Liver (tissue), 9 donors: ENCODE data around the gene SERINC3. TPM values are rescaled to one million over a fixed set of nuclear protein-coding genes. Genes with fewer than 3 reads are reported as not detected.

Experiments
- DNase-seq: peaks from one replicate; pipeline ENCODE4 v3.0.0-alpha.2; 2017; ENCODE audit warnings: low spot score
- H3K27ac ChIP-seq, 2 donors: one replicate each; pipeline ENCODE4 v1.7.0; 2013; ENCODE audit warnings: inconsistent platforms in 2 of 2, low read length in 2 of 2, control low read depth in 1 of 2, low read depth in 1 of 2, mild to moderate bottlenecking in 1 of 2
- H3K27me3 ChIP-seq, 4 donors: one replicate each; pipeline versions ENCODE4 v1.6.1 to v1.7.0; 2013; ENCODE audit warnings: low read length in 3 of 4, inconsistent platforms in 1 of 4, mild to moderate bottlenecking in 1 of 4, moderate library complexity in 1 of 4; ENCODE audit not compliant: control insufficient read depth in 4 of 4, insufficient read depth in 4 of 4
- H3K36me3 ChIP-seq, 4 donors: one replicate each; pipeline versions ENCODE4 v1.6.1 to v1.7.0; 2013; ENCODE audit warnings: low read length in 3 of 4, mild to moderate bottlenecking in 3 of 4, low read depth in 1 of 4, moderate library complexity in 1 of 4; ENCODE audit not compliant: control insufficient read depth in 4 of 4, insufficient read depth in 3 of 4
- H3K4me1 ChIP-seq, 4 donors: one replicate each; pipeline versions ENCODE4 v1.6.1 to v1.7.0; 2013; ENCODE audit warnings: low read length in 3 of 4, mild to moderate bottlenecking in 3 of 4, moderate library complexity in 1 of 4; ENCODE audit not compliant: control insufficient read depth in 4 of 4, insufficient read depth in 4 of 4
- H3K4me3 ChIP-seq, 3 donors: one replicate each; pipeline versions ENCODE4 v1.6.1 to v1.7.0; 2013; ENCODE audit warnings: low read length in 3 of 3, control low read depth in 1 of 3, low read depth in 1 of 3, mild to moderate bottlenecking in 1 of 3
- H3K9ac ChIP-seq, 2 donors: one replicate each; pipeline ENCODE4 v1.7.0; 2013; ENCODE audit warnings: low read length in 2 of 2, mild to moderate bottlenecking in 2 of 2, moderate library complexity in 2 of 2, control low read depth in 1 of 2, low read depth in 1 of 2
- H3K9me3 ChIP-seq, 4 donors: one replicate each; pipeline versions ENCODE4 v1.6.1 to v1.7.0; 2013; ENCODE audit warnings: low read length in 3 of 4; ENCODE audit not compliant: control insufficient read depth in 4 of 4
- EGR1 ChIP-seq, 2 donors: IDR thresholded peaks; 2 replicates each; pipeline ENCODE4 v1.6.1; 2016 to 2018; ENCODE audit warnings: antibody characterized with exemption in 2 of 2, low read depth in 2 of 2
- FOXA1 ChIP-seq: IDR thresholded peaks from 2 replicates; pipeline ENCODE4 v1.6.1; 2016; ENCODE audit warnings: antibody characterized with exemption
- FOXA2 ChIP-seq: IDR thresholded peaks from 2 replicates; pipeline ENCODE4 v1.6.1; 2016; ENCODE audit warnings: antibody characterized with exemption
- GABPA ChIP-seq, 2 donors: IDR thresholded peaks in 1 of 2; conservative IDR thresholded peaks in 1 of 2; 2 replicates each; pipeline ENCODE4 v1.6.1; 2016; ENCODE audit warnings: antibody characterized with exemption in 2 of 2, mild to moderate bottlenecking in 1 of 2, moderate library complexity in 1 of 2
- HNF4A ChIP-seq, 2 donors: conservative IDR thresholded peaks; 2 replicates each; pipeline ENCODE4 v1.6.1; 2016; ENCODE audit warnings: antibody characterized with exemption in 2 of 2, mild to moderate bottlenecking in 2 of 2
- HNF4G ChIP-seq: IDR thresholded peaks from 2 replicates; pipeline ENCODE4 v1.6.1; 2016; ENCODE audit warnings: antibody characterized with exemption
- JUND ChIP-seq, 2 donors: IDR thresholded peaks; 2 replicates each; pipeline ENCODE4 v1.6.1; 2016; ENCODE audit warnings: antibody characterized with exemption in 2 of 2
- NR2F2 ChIP-seq: IDR thresholded peaks from 2 replicates; pipeline ENCODE4 v1.6.1; 2016; ENCODE audit warnings: antibody characterized with exemption
- RAD21 ChIP-seq, 2 donors: IDR thresholded peaks; 2 replicates each; pipeline ENCODE4 v1.6.1; 2016; ENCODE audit warnings: antibody characterized with exemption in 2 of 2, mild to moderate bottlenecking in 2 of 2
- RXRA ChIP-seq, 2 donors: IDR thresholded peaks; 2 replicates each; pipeline ENCODE4 v1.6.1; 2017 to 2018; ENCODE audit warnings: antibody characterized with exemption in 2 of 2, mild to moderate bottlenecking in 1 of 2
- SP1 ChIP-seq: IDR thresholded peaks from 2 replicates; pipeline ENCODE4 v1.6.1; 2018; ENCODE audit warnings: antibody characterized with exemption, mild to moderate bottlenecking
- TAF1 ChIP-seq: conservative IDR thresholded peaks from 2 replicates; pipeline ENCODE4 v1.6.1; 2016; ENCODE audit warnings: antibody characterized with exemption, mild to moderate bottlenecking
- YY1 ChIP-seq: IDR thresholded peaks from 2 replicates; pipeline ENCODE4 v1.6.1; 2016; ENCODE audit warnings: antibody characterized with exemption, mild to moderate bottlenecking
- WGBS: extraction: QIAGEN DNeasy Blood & Tissue Kit; methylation state at CpG from one replicate; pipeline ENCODE4 v1.1.7; 2013; 5-methylcytosine and 5-hydroxymethylcytosine counted together
- polyA plus RNA-seq, 2 donors: library from polyadenylated mRNA; stranded (reverse) in 1 of 2; unstranded in 1 of 2; fragments of 200-250 nt in 1 of 2; fragments of >200 nt in 1 of 2; fragmentation: Nextera tagmentation in 1 of 2; extraction: Ambion mirVana in 1 of 2; gene quantifications; one replicate each; pipeline versions ENCODE4 v1.2.1 to v1.2.3, GENCODE V29; 2013 to 2015
- total RNA-seq, 2 donors: library from RNA; depleted of rRNA; stranded (reverse); fragments of >200 nt; gene quantifications; one replicate each; pipeline ENCODE4 v1.2.3, GENCODE V29; 2014
- TF ChIP-seq, protein P1 (sequence below): IDR thresholded peaks from 2 replicates; pipeline ENCODE4 v1.6.1; 2016; ENCODE audit warnings: antibody characterized with exemption
- TF ChIP-seq, protein P2 (sequence below): IDR thresholded peaks from 2 replicates; pipeline ENCODE4 v1.6.1; 2016; ENCODE audit warnings: antibody characterized with exemption, mild to moderate bottlenecking
- TF ChIP-seq, protein P3 (sequence below): IDR thresholded peaks from 2 replicates; pipeline ENCODE4 v1.6.1; 2016; ENCODE audit warnings: antibody characterized with exemption
- TF ChIP-seq, protein P4 (sequence below): IDR thresholded peaks from 2 replicates; pipeline ENCODE4 v1.6.1; 2016; ENCODE audit warnings: antibody characterized with exemption
- TF ChIP-seq, protein P5 (sequence below): fragments of 150-350 bp; IDR thresholded peaks from 2 replicates; pipeline ENCODE4 v1.5.1; 2017; ENCODE audit warnings: improper control_type of control experiment, low read depth, low read length; ENCODE audit not compliant: missing input control
- donor health status: healthy.
- donor health status: healthy.
- donor health status: healthy.
- donor health status: healthy.
- donor health status: healthy.

Gene SERINC3
- total and polyA plus RNA-seq, 4 donors, result 51.1 to 70.0 (median 58.5) TPM

DNA sequence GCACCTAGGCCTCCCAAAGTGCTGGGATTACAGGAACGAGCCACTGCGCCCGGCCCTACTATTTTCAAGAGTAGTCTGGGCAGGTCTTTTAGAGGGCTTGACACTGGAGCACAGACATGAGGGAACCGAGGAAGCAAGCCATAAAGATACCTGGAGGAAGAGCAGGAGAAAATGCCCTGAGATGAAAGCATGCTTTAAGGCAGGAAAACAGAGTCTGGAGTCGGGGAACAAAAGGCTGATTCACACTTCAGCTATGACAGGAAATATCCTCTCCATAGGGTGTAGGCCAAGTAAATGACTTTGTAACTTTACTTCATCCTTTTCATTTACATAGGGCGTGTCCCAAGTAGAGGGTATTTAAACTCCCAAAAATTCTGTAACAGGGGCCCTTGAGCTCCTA lies 4.3 kb upstream of the SERINC3 start:
- Histone ChIP-seq H3K4me1 (peaks cover under 1 to 10% (median 3%) of the 10 kb centered on the region in 4 donors), H3K9me3 (no peaks in the 10 kb centered on the region), H3K4me3 (no peak overlapping the region), H3K36me3 (no peaks in the 10 kb centered on the region), H3K9ac (no peak overlapping the region), H3K27ac (no peak overlapping the region), H3K27me3 (no peaks in the 10 kb centered on the region)
- no peak for DNase-seq
- TF ChIP-seq HNF4G (no peak), RXRA (IDR thresholded peaks at IDR 0.05) (no peak), JUND (IDR thresholded peaks at IDR 0.05) (no peak), GABPA (IDR thresholded peaks at IDR 0.05 in 1 of 2, conservative IDR thresholded peaks at IDR 0.05 in 1 of 2) (no peak), EGR1 (IDR thresholded peaks at IDR 0.05; ENCODE audit: low read depth in 2 of 2) (no peak), RAD21 (IDR thresholded peaks at IDR 0.05) (no peak), TAF1 (no peak), SP1 (no peak), FOXA2 (no peak), HNF4A (conservative IDR thresholded peaks at IDR 0.05) (no peak), FOXA1 (no peak), NR2F2 (no peak), YY1 (no peak)
- TF ChIP-seq, protein P1, sequence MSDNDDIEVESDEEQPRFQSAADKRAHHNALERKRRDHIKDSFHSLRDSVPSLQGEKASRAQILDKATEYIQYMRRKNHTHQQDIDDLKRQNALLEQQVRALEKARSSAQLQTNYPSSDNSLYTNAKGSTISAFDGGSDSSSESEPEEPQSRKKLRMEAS, result no peak
- TF ChIP-seq, protein P2, sequence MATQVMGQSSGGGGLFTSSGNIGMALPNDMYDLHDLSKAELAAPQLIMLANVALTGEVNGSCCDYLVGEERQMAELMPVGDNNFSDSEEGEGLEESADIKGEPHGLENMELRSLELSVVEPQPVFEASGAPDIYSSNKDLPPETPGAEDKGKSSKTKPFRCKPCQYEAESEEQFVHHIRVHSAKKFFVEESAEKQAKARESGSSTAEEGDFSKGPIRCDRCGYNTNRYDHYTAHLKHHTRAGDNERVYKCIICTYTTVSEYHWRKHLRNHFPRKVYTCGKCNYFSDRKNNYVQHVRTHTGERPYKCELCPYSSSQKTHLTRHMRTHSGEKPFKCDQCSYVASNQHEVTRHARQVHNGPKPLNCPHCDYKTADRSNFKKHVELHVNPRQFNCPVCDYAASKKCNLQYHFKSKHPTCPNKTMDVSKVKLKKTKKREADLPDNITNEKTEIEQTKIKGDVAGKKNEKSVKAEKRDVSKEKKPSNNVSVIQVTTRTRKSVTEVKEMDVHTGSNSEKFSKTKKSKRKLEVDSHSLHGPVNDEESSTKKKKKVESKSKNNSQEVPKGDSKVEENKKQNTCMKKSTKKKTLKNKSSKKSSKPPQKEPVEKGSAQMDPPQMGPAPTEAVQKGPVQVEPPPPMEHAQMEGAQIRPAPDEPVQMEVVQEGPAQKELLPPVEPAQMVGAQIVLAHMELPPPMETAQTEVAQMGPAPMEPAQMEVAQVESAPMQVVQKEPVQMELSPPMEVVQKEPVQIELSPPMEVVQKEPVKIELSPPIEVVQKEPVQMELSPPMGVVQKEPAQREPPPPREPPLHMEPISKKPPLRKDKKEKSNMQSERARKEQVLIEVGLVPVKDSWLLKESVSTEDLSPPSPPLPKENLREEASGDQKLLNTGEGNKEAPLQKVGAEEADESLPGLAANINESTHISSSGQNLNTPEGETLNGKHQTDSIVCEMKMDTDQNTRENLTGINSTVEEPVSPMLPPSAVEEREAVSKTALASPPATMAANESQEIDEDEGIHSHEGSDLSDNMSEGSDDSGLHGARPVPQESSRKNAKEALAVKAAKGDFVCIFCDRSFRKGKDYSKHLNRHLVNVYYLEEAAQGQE, result no peak
- TF ChIP-seq, protein P3, sequence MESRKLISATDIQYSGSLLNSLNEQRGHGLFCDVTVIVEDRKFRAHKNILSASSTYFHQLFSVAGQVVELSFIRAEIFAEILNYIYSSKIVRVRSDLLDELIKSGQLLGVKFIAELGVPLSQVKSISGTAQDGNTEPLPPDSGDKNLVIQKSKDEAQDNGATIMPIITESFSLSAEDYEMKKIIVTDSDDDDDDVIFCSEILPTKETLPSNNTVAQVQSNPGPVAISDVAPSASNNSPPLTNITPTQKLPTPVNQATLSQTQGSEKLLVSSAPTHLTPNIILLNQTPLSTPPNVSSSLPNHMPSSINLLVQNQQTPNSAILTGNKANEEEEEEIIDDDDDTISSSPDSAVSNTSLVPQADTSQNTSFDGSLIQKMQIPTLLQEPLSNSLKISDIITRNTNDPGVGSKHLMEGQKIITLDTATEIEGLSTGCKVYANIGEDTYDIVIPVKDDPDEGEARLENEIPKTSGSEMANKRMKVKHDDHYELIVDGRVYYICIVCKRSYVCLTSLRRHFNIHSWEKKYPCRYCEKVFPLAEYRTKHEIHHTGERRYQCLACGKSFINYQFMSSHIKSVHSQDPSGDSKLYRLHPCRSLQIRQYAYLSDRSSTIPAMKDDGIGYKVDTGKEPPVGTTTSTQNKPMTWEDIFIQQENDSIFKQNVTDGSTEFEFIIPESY, result no peak
- TF ChIP-seq, protein P4, sequence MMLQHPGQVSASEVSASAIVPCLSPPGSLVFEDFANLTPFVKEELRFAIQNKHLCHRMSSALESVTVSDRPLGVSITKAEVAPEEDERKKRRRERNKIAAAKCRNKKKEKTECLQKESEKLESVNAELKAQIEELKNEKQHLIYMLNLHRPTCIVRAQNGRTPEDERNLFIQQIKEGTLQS, result no peak
- TF ChIP-seq, protein P5, sequence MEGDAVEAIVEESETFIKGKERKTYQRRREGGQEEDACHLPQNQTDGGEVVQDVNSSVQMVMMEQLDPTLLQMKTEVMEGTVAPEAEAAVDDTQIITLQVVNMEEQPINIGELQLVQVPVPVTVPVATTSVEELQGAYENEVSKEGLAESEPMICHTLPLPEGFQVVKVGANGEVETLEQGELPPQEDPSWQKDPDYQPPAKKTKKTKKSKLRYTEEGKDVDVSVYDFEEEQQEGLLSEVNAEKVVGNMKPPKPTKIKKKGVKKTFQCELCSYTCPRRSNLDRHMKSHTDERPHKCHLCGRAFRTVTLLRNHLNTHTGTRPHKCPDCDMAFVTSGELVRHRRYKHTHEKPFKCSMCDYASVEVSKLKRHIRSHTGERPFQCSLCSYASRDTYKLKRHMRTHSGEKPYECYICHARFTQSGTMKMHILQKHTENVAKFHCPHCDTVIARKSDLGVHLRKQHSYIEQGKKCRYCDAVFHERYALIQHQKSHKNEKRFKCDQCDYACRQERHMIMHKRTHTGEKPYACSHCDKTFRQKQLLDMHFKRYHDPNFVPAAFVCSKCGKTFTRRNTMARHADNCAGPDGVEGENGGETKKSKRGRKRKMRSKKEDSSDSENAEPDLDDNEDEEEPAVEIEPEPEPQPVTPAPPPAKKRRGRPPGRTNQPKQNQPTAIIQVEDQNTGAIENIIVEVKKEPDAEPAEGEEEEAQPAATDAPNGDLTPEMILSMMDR, result no peak
- WGBS, result 87% methylated on average over 6 of the region's 6 CpGs
